Measurements from ENCODE around the gene MTG2. TPM values are rescaled to one million over a fixed set of nuclear protein-coding genes. Genes with fewer than 3 reads are reported as not detected.
A peak's percentile ranks its signal among the peaks of the same experiment; 100 is the strongest.

MTG2 gene
- total and polyA plus RNA-seq, 2 of the 13 experiments (the other 11 are each of a cell fraction or from before 2014, with no cell fraction given): 20.4 to 37.8 TPM

DNA sequence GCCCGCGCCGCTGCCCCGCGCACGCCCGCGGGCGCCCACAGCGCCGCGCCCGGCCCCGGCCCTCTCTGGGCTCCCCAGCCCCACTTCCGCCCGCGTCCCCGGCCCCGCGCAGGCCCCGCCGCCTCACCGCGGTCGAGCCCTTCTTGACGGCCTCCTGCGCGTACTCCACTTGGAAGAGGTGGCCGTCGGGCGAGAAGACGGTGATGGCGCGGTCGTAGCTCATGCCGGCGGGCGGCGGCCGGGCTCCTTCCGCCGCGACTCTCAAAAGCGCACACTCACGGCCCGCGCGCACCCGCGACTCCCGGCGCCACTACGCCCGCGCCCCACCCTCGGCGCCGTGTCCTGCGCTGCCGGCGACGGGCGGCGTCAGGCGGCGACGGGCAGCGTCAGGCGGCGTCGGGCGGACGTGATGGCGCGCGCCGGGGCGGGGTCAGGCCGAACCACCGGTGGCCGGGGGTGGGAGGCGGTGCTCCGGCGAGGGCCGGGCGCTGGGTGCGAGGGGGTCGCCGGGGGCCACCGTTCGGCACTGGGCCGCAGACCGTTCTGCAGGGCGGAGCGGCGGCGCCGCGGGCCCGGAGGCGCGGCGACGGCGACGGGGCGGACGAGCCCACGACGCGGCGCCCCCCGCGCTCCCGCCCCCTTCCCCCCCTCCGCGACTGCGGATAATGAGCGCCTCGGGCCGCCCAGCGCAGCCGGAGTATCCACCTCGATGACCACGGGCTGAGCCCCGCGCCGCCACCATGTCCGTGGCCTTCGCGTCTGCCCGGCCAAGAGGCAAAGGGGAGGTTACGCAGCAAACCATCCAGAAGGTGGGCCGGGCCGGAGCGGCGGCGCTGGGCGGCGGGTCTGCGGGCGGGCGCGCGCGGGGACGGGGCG, 39.5 kb upstream of the MTG2 start, which contains the start of the genes PSMA7 and SS18L1 (continued):
- TF ChIP-seq, protein P1, sequence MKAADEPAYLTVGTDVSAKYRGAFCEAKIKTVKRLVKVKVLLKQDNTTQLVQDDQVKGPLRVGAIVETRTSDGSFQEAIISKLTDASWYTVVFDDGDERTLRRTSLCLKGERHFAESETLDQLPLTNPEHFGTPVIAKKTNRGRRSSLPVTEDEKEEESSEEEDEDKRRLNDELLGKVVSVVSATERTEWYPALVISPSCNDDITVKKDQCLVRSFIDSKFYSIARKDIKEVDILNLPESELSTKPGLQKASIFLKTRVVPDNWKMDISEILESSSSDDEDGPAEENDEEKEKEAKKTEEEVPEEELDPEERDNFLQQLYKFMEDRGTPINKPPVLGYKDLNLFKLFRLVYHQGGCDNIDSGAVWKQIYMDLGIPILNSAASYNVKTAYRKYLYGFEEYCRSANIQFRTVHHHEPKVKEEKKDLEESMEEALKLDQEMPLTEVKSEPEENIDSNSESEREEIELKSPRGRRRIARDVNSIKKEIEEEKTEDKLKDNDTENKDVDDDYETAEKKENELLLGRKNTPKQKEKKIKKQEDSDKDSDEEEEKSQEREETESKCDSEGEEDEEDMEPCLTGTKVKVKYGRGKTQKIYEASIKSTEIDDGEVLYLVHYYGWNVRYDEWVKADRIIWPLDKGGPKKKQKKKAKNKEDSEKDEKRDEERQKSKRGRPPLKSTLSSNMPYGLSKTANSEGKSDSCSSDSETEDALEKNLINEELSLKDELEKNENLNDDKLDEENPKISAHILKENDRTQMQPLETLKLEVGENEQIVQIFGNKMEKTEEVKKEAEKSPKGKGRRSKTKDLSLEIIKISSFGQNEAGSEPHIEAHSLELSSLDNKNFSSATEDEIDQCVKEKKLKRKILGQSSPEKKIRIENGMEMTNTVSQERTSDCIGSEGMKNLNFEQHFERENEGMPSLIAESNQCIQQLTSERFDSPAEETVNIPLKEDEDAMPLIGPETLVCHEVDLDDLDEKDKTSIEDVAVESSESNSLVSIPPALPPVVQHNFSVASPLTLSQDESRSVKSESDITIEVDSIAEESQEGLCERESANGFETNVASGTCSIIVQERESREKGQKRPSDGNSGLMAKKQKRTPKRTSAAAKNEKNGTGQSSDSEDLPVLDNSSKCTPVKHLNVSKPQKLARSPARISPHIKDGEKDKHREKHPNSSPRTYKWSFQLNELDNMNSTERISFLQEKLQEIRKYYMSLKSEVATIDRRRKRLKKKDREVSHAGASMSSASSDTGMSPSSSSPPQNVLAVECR (CRISPR knock-in tag; IDR thresholded peaks at IDR 0.05; ENCODE audit: borderline replicate concordance): peak; percentile 91; the same call in 1 of the 2 replicates
- TF ChIP-seq RARA (CRISPR knock-in tag; IDR thresholded peaks at IDR 0.05) (no peak), HIVEP1 (CRISPR knock-in tag; IDR thresholded peaks at IDR 0.05) (no peak), KLF15 (CRISPR knock-in tag; IDR thresholded peaks at IDR 0.05; ENCODE audit: borderline replicate concordance) (0 out of 2 replicates have a peak, but pooled peaks have one; percentile 18), ZNF549 (CRISPR knock-in tag; IDR thresholded peaks at IDR 0.05) (no peak), ZSCAN29 (CRISPR knock-in tag; conservative IDR thresholded peaks at IDR 0.05) (0 out of 2 replicates have a peak, but pooled peaks have one; percentile 42), MED8 (CRISPR knock-in tag; IDR thresholded peaks at IDR 0.05; ENCODE audit: insufficient replicate concordance) (no peak), ELF3 (CRISPR knock-in tag; IDR thresholded peaks at IDR 0.05) (peak; percentile 66), ZMYM4 (CRISPR knock-in tag; IDR thresholded peaks at IDR 0.05) (no peak; the same call in 1 of the 2 replicates), THAP11 (CRISPR knock-in tag; IDR thresholded peaks at IDR 0.05) (peak; percentile 83), ZNF10 (CRISPR knock-in tag; IDR thresholded peaks at IDR 0.05; ENCODE audit: borderline replicate concordance, low read depth) (no peak)
- TF ChIP-seq, protein P2, sequence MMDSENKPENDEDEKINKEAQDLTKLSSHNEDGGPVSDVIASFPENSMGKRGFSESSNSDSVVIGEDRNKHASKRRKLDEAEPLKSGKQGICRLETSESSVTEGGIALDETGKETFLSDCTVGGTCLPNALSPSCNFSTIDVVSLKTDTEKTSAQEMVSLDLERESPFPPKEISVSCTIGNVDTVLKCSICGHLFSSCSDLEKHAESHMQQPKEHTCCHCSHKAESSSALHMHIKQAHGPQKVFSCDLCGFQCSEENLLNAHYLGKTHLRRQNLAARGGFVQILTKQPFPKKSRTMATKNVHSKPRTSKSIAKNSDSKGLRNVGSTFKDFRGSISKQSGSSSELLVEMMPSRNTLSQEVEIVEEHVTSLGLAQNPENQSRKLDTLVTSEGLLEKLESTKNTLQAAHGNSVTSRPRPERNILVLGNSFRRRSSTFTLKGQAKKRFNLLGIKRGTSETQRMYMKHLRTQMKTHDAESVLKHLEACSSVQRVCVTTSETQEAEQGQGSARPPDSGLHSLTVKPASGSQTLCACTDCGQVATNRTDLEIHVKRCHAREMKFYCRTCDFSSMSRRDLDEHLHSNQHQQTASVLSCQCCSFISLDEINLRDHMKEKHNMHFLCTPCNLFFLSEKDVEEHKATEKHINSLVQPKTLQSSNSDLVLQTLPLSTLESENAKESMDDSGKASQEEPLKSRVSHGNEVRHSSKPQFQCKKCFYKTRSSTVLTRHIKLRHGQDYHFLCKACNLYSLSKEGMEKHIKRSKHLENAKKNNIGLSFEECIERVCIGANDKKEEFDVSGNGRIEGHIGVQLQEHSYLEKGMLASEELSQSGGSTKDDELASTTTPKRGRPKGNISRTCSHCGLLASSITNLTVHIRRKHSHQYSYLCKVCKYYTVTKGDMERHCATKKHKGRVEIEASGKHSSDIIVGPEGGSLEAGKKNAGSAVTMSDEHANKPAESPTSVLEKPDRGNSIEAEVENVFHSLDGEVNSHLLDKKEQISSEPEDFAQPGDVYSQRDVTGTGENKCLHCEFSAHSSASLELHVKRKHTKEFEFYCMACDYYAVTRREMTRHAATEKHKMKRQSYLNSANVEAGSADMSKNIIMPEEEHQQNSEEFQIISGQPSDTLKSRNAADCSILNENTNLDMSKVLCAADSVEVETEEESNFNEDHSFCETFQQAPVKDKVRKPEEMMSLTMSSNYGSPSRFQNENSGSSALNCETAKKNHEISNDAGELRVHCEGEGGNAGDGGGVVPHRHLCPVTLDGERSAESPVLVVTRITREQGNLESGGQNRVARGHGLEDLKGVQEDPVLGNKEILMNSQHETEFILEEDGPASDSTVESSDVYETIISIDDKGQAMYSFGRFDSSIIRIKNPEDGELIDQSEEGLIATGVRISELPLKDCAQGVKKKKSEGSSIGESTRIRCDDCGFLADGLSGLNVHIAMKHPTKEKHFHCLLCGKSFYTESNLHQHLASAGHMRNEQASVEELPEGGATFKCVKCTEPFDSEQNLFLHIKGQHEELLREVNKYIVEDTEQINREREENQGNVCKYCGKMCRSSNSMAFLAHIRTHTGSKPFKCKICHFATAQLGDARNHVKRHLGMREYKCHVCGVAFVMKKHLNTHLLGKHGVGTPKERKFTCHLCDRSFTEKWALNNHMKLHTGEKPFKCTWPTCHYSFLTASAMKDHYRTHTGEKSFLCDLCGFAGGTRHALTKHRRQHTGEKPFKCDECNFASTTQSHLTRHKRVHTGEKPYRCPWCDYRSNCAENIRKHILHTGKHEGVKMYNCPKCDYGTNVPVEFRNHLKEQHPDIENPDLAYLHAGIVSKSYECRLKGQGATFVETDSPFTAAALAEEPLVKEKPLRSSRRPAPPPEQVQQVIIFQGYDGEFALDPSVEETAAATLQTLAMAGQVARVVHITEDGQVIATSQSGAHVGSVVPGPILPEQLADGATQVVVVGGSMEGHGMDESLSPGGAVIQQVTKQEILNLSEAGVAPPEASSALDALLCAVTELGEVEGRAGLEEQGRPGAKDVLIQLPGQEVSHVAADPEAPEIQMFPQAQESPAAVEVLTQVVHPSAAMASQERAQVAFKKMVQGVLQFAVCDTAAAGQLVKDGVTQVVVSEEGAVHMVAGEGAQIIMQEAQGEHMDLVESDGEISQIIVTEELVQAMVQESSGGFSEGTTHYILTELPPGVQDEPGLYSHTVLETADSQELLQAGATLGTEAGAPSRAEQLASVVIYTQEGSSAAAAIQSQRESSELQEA (CRISPR knock-in tag; IDR thresholded peaks at IDR 0.05; ENCODE audit: not compliant biosample characterization): peak; percentile 66
- TF ChIP-seq, protein P3, sequence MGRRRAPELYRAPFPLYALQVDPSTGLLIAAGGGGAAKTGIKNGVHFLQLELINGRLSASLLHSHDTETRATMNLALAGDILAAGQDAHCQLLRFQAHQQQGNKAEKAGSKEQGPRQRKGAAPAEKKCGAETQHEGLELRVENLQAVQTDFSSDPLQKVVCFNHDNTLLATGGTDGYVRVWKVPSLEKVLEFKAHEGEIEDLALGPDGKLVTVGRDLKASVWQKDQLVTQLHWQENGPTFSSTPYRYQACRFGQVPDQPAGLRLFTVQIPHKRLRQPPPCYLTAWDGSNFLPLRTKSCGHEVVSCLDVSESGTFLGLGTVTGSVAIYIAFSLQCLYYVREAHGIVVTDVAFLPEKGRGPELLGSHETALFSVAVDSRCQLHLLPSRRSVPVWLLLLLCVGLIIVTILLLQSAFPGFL (CRISPR knock-in tag; IDR thresholded peaks at IDR 0.05): peak; percentile 76; the same call in 1 of the 2 replicates

Data from HepG2 (cell line).